ENCODE measurements around the gene SYS1. TPM values are rescaled to one million over a fixed set of nuclear protein-coding genes. Genes with fewer than 3 reads are reported as not detected.

SYS1 gene
- total RNA-seq, 1 experiment from 2014 or later, result 29.1 TPM

DNA sequence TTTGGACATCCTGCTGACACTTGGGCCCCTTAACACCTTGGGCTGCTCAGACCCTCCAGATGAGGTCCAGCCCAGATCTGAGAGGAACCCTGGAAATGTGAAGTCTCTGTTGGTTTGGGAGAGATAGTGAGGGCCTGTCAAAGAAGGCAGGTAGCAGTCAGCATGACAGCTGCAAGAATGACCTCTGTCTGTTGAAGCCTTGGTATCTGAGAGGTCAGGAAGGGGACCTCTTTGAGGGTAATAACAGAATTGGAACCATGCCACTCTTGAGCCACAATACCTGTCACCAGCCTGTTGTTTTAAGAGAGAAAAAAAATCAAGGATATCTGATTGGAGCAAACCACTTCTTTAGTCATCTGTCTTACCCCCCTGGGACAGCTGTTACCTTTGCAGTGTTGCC is 4.2 kb downstream of the SYS1 start:
- Histone ChIP-seq H3K36me3 (ENCODE audit: control insufficient read depth, insufficient read depth, low read length) (no peaks in the 10 kb centered on the region; the same call in 1 of the 2 replicates), H3K4me1 (ENCODE audit: control insufficient read depth, insufficient read depth, low read length) (0 out of 2 replicates have a peak, but pooled peaks cover under 1% of the 10 kb centered on the region), H3K9me3 (ENCODE audit: control insufficient read depth, insufficient read depth, low read depth, low read length) (no peaks in the 10 kb centered on the region), H3K27me3 (ENCODE audit: control insufficient read depth, insufficient read depth, low read length) (no peaks in the 10 kb centered on the region), H3K4me3 (ENCODE audit: low read depth in 2 of 2, low read length in 2 of 2) (no peak overlapping the region), H3K27ac (ENCODE audit: low read length) (no peak overlapping the region)
- ATAC-seq (no peak), DNase-seq (ENCODE audit: low read depth, low spot score) (no peak)
- CTCF ChIA-PET, result interaction anchor here (0.7 kb wide), 1 partner anchor 69 kb away, joined by 3 read pairs; no protein-coding TSS in a partner anchor
- POLR2A ChIA-PET, result no interaction called here
- in situ Hi-C loops (cut with HindIII; ENCODE audit: low pct_unique_long_range_greater_than_20kb, low sequenced_read_pairs) (no loop called here), intact Hi-C loops (cut with micrococcal nuclease; ENCODE audit: unreplicated experiment) (no loop called here)
- TF ChIP-seq TCF7L2 (IDR thresholded peaks at IDR 0.05; ENCODE audit: low read depth, low read length) (no peak), POLR2AphosphoS5 (IDR thresholded peaks at IDR 0.05; ENCODE audit: low read depth, low read length) (no peak), SIN3A (IDR thresholded peaks at IDR 0.05; ENCODE audit: borderline replicate concordance, insufficient read depth, low read depth, low read length) (no peak), CTCF (IDR thresholded peaks at IDR 0.05) (no peak)
- TF ChIP-seq, protein P1, sequence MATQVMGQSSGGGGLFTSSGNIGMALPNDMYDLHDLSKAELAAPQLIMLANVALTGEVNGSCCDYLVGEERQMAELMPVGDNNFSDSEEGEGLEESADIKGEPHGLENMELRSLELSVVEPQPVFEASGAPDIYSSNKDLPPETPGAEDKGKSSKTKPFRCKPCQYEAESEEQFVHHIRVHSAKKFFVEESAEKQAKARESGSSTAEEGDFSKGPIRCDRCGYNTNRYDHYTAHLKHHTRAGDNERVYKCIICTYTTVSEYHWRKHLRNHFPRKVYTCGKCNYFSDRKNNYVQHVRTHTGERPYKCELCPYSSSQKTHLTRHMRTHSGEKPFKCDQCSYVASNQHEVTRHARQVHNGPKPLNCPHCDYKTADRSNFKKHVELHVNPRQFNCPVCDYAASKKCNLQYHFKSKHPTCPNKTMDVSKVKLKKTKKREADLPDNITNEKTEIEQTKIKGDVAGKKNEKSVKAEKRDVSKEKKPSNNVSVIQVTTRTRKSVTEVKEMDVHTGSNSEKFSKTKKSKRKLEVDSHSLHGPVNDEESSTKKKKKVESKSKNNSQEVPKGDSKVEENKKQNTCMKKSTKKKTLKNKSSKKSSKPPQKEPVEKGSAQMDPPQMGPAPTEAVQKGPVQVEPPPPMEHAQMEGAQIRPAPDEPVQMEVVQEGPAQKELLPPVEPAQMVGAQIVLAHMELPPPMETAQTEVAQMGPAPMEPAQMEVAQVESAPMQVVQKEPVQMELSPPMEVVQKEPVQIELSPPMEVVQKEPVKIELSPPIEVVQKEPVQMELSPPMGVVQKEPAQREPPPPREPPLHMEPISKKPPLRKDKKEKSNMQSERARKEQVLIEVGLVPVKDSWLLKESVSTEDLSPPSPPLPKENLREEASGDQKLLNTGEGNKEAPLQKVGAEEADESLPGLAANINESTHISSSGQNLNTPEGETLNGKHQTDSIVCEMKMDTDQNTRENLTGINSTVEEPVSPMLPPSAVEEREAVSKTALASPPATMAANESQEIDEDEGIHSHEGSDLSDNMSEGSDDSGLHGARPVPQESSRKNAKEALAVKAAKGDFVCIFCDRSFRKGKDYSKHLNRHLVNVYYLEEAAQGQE (IDR thresholded peaks at IDR 0.05; ENCODE audit: insufficient read depth in 1 of 2, low read depth in 2 of 2, low read length in 1 of 2), result no peak
- BruUV-seq (replicated peaks), result no TSS peak

- Histone ChIP-seq H3K27ac (ENCODE audit: low read length) (no peak overlapping the region), H3K9me3 (ENCODE audit: control insufficient read depth, insufficient read depth, low read depth, low read length) (no peaks in the 10 kb centered on the region), H3K4me3 (ENCODE audit: low read depth in 2 of 2, low read length in 2 of 2) (no peak overlapping the region), H3K27me3 (ENCODE audit: control insufficient read depth, insufficient read depth, low read length) (no peaks in the 10 kb centered on the region), H3K4me1 (ENCODE audit: control insufficient read depth, insufficient read depth, low read length) (peaks cover 5% of the 10 kb centered on the region; the same call in 1 of the 2 replicates), H3K36me3 (ENCODE audit: control insufficient read depth, insufficient read depth, low read length) (no peaks in the 10 kb centered on the region; the same call in 1 of the 2 replicates)
- POLR2A ChIA-PET, result no interaction called here
- CTCF ChIA-PET, result no interaction called here
- in situ Hi-C loops (cut with HindIII; ENCODE audit: low pct_unique_long_range_greater_than_20kb, low sequenced_read_pairs) (no loop called here), intact Hi-C loops (cut with micrococcal nuclease; ENCODE audit: unreplicated experiment) (no loop called here)
- no peak for ATAC-seq
- TF ChIP-seq, protein P1 (IDR thresholded peaks at IDR 0.05; ENCODE audit: insufficient read depth in 1 of 2, low read depth in 2 of 2, low read length in 1 of 2), result no peak
- no peak for TF ChIP-seq CTCF (IDR thresholded peaks at IDR 0.05)
- TF ChIP-seq TCF7L2 (IDR thresholded peaks at IDR 0.05; ENCODE audit: low read depth, low read length), result no peak
- TF ChIP-seq POLR2AphosphoS5 (IDR thresholded peaks at IDR 0.05; ENCODE audit: low read depth, low read length), result no peak
- TF ChIP-seq SIN3A (IDR thresholded peaks at IDR 0.05; ENCODE audit: borderline replicate concordance, insufficient read depth, low read depth, low read length), result no peak
- no peak for DNase-seq (ENCODE audit: low read depth, low spot score)
- BruUV-seq (replicated peaks), result no TSS peak
Measured at GRCh38 chr20:45368221-45368980, 5.4 kb downstream of the SYS1 start.
